ENCODE measurements around the gene HCCS.

GRCh38 chrX:11105080-11105479, 6.1 kb upstream of the HCCS start:
- TF ChIP-seq YY1 (IDR thresholded peaks at IDR 0.05; ENCODE audit: insufficient read depth, insufficient read length) (no peak), ZNF274 (IDR thresholded peaks at IDR 0.05; ENCODE audit: low read depth, low read length) (no peak), SUZ12 (IDR thresholded peaks at IDR 0.05; ENCODE audit: extremely low read depth, insufficient read depth, insufficient read length) (no peak)

Data from NT2/D1 (cell line).